Measurements from ENCODE around the gene SLC44A4.

DNA sequence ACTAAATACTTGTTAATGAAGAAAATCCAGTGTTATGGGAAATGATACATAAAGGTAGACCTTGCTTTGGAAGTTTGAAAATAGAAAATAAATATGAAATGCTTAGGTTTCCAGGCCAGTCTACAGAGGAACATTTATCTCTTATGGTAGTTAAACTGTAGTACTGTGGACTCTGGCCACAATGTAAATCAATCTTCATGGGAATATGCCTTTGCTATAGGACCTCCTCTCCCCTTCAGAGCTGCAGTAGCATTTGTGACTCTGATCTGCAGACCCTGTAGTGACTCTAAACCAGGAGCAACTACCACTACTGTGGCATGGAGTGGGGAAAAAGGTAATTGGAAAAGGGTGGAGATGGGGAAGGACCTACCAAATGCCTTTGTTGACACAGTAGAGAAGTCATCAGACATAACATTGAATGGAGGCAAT is 58.9 kb downstream of the SLC44A4 start:
- TF ChIP-seq, protein P1, sequence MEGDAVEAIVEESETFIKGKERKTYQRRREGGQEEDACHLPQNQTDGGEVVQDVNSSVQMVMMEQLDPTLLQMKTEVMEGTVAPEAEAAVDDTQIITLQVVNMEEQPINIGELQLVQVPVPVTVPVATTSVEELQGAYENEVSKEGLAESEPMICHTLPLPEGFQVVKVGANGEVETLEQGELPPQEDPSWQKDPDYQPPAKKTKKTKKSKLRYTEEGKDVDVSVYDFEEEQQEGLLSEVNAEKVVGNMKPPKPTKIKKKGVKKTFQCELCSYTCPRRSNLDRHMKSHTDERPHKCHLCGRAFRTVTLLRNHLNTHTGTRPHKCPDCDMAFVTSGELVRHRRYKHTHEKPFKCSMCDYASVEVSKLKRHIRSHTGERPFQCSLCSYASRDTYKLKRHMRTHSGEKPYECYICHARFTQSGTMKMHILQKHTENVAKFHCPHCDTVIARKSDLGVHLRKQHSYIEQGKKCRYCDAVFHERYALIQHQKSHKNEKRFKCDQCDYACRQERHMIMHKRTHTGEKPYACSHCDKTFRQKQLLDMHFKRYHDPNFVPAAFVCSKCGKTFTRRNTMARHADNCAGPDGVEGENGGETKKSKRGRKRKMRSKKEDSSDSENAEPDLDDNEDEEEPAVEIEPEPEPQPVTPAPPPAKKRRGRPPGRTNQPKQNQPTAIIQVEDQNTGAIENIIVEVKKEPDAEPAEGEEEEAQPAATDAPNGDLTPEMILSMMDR (IDR thresholded peaks at IDR 0.05; ENCODE audit: low read length), result no peak
- TF ChIP-seq EZH2 (optimal IDR thresholded peaks at IDR 0.05; ENCODE audit: low read depth, low read length) (no peak), EZH2phosphoT487 (IDR thresholded peaks at IDR 0.05; ENCODE audit: low read length) (no peak)

All from MM.1S (cell line).